ENCODE data around the gene RFC5. TPM values are rescaled to one million over a fixed set of nuclear protein-coding genes. Genes with fewer than 3 reads are reported as not detected.
A peak's percentile ranks its signal among the peaks of the same experiment; 100 is the strongest.

RFC5 gene
- total RNA-seq, 1 donor from 2014 or later: 52.6 TPM

GRCh38 chr12:118052324-118053070 lies 36.0 kb downstream of the RFC5 start:
- Mint-ChIP-seq H3K9me3 (peaks cover 2% of the 10 kb centered on the region), H3K4me1 (peaks cover 17% of the 10 kb centered on the region), H3K4me3 (no peak overlapping the region), H3K36me3 (ENCODE audit: low read depth) (peaks cover 11% of the 10 kb centered on the region), H3K27me3 (ENCODE audit: low read depth) (no peaks in the 10 kb centered on the region), H3K27ac (ENCODE audit: unreplicated experiment) (peak overlapping the region; percentile 75)
- TF ChIP-seq CTCF (conservative IDR thresholded peaks at IDR 0.05): no peak
- DNase-seq (ENCODE audit: low read depth, low spot score): no peak

DNA sequence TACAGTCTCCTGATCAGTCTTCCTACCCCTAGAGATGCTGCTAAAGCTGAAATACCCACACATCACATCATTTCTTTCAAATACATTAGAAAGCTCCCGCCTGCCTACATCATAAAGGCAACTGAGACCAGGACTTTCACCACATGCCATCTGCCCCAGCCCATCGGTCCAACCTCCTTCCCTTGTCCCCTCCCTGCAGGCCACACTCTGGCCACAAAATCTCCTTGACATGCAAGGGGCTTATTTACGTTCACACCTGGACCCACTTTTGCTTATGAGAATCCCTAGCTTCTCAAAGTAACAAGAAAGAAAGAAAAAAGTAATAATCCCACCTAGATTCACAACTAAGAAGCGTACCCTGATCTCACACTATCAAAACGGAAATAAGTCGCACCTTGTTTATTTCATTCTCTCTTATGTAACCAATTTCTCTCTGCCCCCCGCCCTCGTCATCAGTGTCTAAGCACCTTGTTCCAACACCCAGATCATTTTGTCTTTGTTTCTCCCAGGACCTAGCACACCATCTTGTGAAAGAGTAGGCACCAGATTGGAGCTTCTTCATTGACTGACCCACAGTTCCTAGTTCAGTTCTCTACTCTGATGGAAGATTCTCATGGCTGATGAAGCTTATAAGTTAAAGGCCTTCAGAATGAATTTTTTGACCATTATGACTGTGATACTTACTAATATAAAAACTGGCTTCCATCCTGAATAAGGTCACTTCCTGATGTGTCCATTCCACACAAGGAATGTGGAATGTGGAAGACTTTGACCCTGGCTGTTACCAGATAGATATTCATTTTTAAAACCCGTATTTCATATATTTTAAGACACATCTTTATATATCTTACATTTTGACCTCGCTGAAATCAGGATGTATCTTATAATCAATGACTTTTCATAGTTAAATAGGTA lies 36.8 kb downstream of the RFC5 start:
- DNase-seq (ENCODE audit: low read depth, low spot score): no peak
- H3K9me3 Mint-ChIP-seq: peaks cover 2% of the 10 kb centered on the region
- H3K4me3 Mint-ChIP-seq: no peak overlapping the region
- H3K27ac Mint-ChIP-seq (ENCODE audit: unreplicated experiment): no peak overlapping the region
- H3K36me3 Mint-ChIP-seq (ENCODE audit: low read depth): peaks cover 11% of the 10 kb centered on the region
- TF ChIP-seq CTCF (conservative IDR thresholded peaks at IDR 0.05): no peak
- peaks cover 17% of the 10 kb centered on the region for H3K4me1 Mint-ChIP-seq
- H3K27me3 Mint-ChIP-seq (ENCODE audit: low read depth): no peaks in the 10 kb centered on the region

DNA sequence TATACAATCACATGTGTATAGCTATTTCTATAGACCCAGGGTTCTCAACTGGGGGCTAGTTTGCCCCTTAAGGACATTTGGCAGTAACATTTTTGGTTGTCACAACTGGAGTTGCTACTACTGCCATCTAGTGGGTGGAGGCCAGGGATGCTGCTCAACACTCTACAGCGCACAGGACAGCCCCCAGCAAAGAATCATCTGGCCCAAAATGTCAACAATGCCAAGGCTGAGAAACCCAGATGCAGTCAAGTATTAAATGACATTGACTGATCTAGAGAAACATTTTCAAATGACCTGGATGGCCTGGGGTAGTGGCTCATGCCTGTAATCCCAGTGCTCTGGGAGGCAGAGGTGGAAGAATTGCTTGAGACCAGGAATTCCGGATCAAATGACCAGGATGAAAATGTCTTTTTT lies 38.6 kb downstream of the RFC5 start:
- H3K4me3 Mint-ChIP-seq: peak overlapping the region; percentile 78
- peak; percentile 73 for TF ChIP-seq CTCF (conservative IDR thresholded peaks at IDR 0.05)
- H3K36me3 Mint-ChIP-seq (ENCODE audit: low read depth): peaks cover 11% of the 10 kb centered on the region
- no peak overlapping the region for H3K27ac Mint-ChIP-seq (ENCODE audit: unreplicated experiment)
- peaks cover 27% of the 10 kb centered on the region for H3K4me1 Mint-ChIP-seq
- DNase-seq (ENCODE audit: low read depth, low spot score): peak; percentile 43
- H3K27me3 Mint-ChIP-seq (ENCODE audit: low read depth): peaks cover 2% of the 10 kb centered on the region
- H3K9me3 Mint-ChIP-seq: peaks cover 2% of the 10 kb centered on the region

DNA sequence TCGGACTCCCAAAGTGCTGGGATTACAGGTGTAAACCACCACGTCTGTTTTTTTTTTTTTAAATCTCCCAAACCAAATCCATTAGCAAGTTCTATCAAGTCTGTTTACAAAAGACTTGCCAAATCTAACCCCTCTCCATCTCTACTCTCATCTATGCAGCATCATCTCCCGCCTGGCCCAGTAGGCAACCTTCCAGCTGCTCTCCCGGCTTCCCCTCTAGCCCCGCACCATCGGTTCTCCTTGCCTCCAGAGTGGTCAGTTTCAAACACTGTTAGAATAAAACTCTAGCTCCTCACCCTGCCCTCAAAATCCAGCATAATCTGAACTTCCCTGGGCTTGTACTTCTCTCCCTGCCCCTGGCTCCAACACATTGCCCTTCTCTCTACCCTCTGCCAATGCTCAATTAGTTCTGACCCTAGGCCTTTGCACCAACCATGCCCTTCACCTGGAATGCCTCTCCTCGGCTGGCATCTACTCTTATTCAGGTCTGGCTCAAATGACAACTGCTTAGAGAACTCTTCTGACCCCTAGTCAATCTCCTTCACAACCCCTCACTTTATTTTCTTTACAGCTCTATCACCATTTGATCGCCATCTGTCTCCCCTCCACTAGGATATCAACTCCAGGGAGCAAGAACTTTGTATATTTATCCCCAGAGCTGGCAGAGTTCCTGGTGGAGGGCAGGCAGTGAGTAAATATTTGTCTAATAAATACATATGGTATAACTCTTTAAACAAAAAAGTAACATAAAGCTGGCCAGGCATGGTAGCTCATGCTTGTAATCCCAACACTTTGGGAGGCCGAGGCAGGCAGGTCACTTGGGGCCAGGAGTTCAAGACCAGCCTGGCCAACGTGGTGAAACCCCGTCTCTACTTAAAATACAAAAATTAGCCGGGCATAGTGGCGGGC lies 39.6 kb downstream of the RFC5 start:
- H3K9me3 Mint-ChIP-seq: peaks cover 2% of the 10 kb centered on the region
- no peak for DNase-seq (ENCODE audit: low read depth, low spot score)
- TF ChIP-seq CTCF (conservative IDR thresholded peaks at IDR 0.05): no peak
- H3K4me3 Mint-ChIP-seq: no peak overlapping the region
- peaks cover 2% of the 10 kb centered on the region for H3K27me3 Mint-ChIP-seq (ENCODE audit: low read depth)
- H3K36me3 Mint-ChIP-seq (ENCODE audit: low read depth): peaks cover 9% of the 10 kb centered on the region
- no peak overlapping the region for H3K27ac Mint-ChIP-seq (ENCODE audit: unreplicated experiment)
- peaks cover 29% of the 10 kb centered on the region for H3K4me1 Mint-ChIP-seq

DNA sequence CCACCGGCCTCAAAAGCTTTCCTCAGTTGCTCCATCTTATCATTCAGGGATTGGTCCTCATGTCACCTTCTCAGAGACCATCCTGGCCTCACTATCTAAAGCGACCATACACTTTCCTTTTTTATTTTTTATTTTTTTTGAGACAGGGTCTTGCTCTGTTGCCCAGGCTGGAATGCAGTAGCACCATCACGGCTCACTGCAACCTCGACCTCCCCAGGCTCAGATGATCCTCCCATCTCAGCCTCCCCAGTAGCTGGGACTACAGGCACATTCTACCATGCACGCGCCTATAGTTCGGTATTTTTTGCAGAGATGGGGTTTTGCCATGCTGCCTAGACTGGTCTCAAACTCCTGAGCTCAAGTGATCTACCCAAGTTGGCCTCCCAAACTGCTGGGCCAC lies 41.7 kb downstream of the RFC5 start:
- H3K36me3 Mint-ChIP-seq (ENCODE audit: low read depth): peaks cover 8% of the 10 kb centered on the region
- TF ChIP-seq CTCF (conservative IDR thresholded peaks at IDR 0.05): no peak
- H3K9me3 Mint-ChIP-seq: peaks cover 2% of the 10 kb centered on the region
- no peak overlapping the region for H3K27ac Mint-ChIP-seq (ENCODE audit: unreplicated experiment)
- H3K27me3 Mint-ChIP-seq (ENCODE audit: low read depth): peaks cover 2% of the 10 kb centered on the region
- peaks cover 30% of the 10 kb centered on the region for H3K4me1 Mint-ChIP-seq
- peak overlapping the region; percentile 92 for H3K4me3 Mint-ChIP-seq
- DNase-seq (ENCODE audit: low read depth, low spot score): no peak

All from neural crest cell (in vitro differentiated cells).